GM12875 (cell line): ENCODE data around the gene RINT1.

Source experiments
- H3K4me3 ChIP-seq: one replicate; pipeline ENCODE4 v1.5.1; 2011; ENCODE audit warnings: low read depth, low read length, control low read depth
- CTCF ChIP-seq: IDR thresholded peaks from 2 replicates; pipeline ENCODE4 v1.5.1; 2011; ENCODE audit warnings: low read depth, mild to moderate bottlenecking, control low read depth, inconsistent platforms, low read length, moderate library complexity, borderline replicate concordance; ENCODE audit not compliant: insufficient read depth

Gene RINT1

GRCh38 chr7:105580022-105580740, 48.2 kb downstream of the RINT1 start:
- no peak for TF ChIP-seq CTCF
- no peak overlapping the region for H3K4me3 ChIP-seq

GRCh38 chr7:105581066-105581811, 49.2 kb downstream of the RINT1 start, which contains the start of gene EFCAB10:
EFCAB10 (minus strand) TSS chr7:105581493; CDS start chr7:105581463, 30 bp downstream.
- TF ChIP-seq CTCF = no peak
- H3K4me3 ChIP-seq = peak within 1 kb of the TSS; percentile 55

GRCh38 chr7:105583061-105583460, 51.1 kb downstream of the RINT1 start:
- no peak for TF ChIP-seq CTCF
- no peak overlapping the region for H3K4me3 ChIP-seq

- no peak for TF ChIP-seq CTCF
- no peak overlapping the region for H3K4me3 ChIP-seq
Observed at GRCh38 chr7:105584165-105584564, 52.2 kb downstream of the RINT1 start.

- no peak overlapping the region for H3K4me3 ChIP-seq
- TF ChIP-seq CTCF = no peak
Observed at GRCh38 chr7:105585850-105586500, 54.0 kb downstream of the RINT1 start.

GRCh38 chr7:105587909-105588635, 56.1 kb downstream of the RINT1 start:
- no peak for TF ChIP-seq CTCF
- no peak overlapping the region for H3K4me3 ChIP-seq
